Stimulated activated naive B cell treated with anti-CD40 and anti-IgM and Interleukin-4, amounts not matched to agents 10 μg/mL and 1 μg/mL and 100 μg/mL, for 72 hours (primary cell): Measurements from ENCODE around the gene SIRT4.
A peak's percentile ranks its signal among the peaks of the same experiment; 100 is the strongest.

Experiments
- ATAC-seq, 2 donors: fragments of 150-1000 bp; cut with Tn5 transposase; replicated peaks; 2 replicates each; pipeline ENCODE4 v1.10.0; 2021; ENCODE audit warnings: moderate library complexity in 1 of 2
- DNase-seq: peaks from one replicate; pipeline ENCODE4 v3.0.0; 2021
- H3K27ac Mint-ChIP-seq: one replicate; pipeline ENCODE4 v1.8.0; 2022; ENCODE audit warnings: mild to moderate bottlenecking, mixed read lengths
- H3K27me3 Mint-ChIP-seq, 2 donors: one replicate each; pipeline ENCODE4 v1.8.0; 2022; ENCODE audit warnings: mixed read lengths in 2 of 2
- H3K36me3 Mint-ChIP-seq, 2 donors: one replicate each; pipeline ENCODE4 v1.8.0; 2022; ENCODE audit warnings: mixed read lengths in 2 of 2, mild to moderate bottlenecking in 1 of 2
- H3K4me1 Mint-ChIP-seq, 2 donors: one replicate each; pipeline ENCODE4 v1.8.0; 2022; ENCODE audit warnings: mixed read lengths in 2 of 2, mild to moderate bottlenecking in 1 of 2
- H3K4me3 Mint-ChIP-seq, 2 donors: one replicate each; pipeline ENCODE4 v1.8.0; 2022; ENCODE audit warnings: mild to moderate bottlenecking in 2 of 2, mixed read lengths in 2 of 2, moderate library complexity in 1 of 2
- H3K9me3 Mint-ChIP-seq, 2 donors: one replicate each; pipeline ENCODE4 v1.8.0; 2022; ENCODE audit warnings: mixed read lengths in 2 of 2, mild to moderate bottlenecking in 1 of 2

The SIRT4 gene

DNA sequence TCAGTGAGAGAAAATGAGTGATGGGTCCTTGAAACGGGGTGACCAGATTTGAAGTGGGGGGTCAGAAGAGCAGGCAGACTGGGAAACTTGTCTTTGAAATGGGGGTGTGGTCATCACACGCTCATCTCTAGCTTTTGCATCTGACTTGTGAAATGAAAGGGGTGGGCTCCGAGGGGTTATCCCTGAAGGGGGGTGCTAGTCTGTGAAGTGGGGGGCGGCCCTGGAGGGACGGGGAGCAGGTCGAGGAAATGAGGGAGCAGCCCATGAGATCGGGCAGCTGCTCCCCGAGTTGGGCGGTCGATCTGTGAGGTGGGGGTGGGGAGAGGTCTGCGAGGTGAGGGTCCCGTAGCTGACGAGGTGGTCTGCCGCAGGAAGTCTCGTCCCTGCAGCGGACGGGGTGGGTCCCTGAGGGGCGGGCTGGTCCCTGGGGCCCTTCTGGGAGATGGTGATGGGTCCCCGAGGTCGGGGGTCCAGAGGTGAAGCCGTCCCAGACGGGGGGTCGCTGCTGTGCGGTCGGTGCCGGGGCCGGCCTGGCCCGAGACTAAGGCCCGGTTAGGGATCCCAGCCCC is 37.1 kb upstream of the SIRT4 start:
- no peak for DNase-seq
- Mint-ChIP-seq H3K9me3 (no peaks in the 10 kb centered on the region), H3K27ac (peak overlapping the region; percentile 49), H3K27me3 (peaks cover 50 to 79% of the 10 kb centered on the region in 2 donors), H3K4me3 (peak overlapping the region; percentile 76 to 78), H3K36me3 (peaks cover 0 to 2% of the 10 kb centered on the region in 2 donors), H3K4me1 (peaks cover 17 to 34% of the 10 kb centered on the region in 2 donors)
- ATAC-seq, result no peak

DNA sequence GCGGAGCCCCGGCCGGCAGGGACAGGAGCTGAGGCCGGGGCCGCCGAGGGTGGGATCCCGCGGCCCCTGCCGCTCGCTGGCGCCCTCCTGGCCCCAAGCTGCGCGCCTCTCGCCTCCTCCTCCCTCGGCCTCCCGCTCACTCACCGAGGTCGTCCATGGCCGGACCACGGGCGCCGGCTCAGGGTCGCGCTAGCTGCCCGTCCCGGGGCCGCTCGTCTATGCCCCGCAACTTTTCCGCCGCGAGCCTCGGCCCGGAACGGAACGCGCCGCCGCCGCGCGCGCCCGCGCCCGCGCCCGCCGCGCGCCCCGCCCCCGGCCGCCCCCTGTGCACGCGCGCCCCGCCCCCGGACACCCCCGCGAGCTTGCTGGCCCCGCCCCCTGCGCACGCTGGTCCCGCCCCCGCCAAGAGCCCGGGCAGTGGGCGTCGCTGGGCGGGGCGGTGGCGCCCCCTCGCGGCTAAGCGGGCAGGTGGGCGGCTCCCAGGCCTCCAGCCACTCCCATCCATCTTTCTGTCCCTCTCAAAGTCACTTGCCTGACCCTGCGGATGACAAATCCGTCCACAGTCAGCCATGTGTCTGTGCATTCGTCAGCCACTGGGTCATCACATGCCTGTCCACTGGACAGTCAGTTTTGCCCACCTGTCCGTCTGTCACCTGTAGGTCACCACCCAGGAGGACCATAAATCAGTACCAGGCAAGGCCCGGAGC is 36.5 kb upstream of the SIRT4 start, which contains the start of gene PXN:
Gene PXN, minus strand, starts transcription at position 258 of the 707 bp plus-strand sequence. Its CDS starts 101 bp downstream, at position 157.
- Mint-ChIP-seq H3K9me3 (no peaks in the 10 kb centered on the region), H3K27me3 (peaks cover 43 to 72% of the 10 kb centered on the region in 2 donors), H3K4me1 (peaks cover 17 to 34% of the 10 kb centered on the region in 2 donors), H3K4me3 (peak within 1 kb of the TSS; percentile 80 to 88), H3K27ac (peak within 1 kb of the TSS; percentile 67), H3K36me3 (peaks cover 0 to 2% of the 10 kb centered on the region in 2 donors)
- ATAC-seq, result peak; percentile 87 to 91
- peak; percentile 70 for DNase-seq

DNA sequence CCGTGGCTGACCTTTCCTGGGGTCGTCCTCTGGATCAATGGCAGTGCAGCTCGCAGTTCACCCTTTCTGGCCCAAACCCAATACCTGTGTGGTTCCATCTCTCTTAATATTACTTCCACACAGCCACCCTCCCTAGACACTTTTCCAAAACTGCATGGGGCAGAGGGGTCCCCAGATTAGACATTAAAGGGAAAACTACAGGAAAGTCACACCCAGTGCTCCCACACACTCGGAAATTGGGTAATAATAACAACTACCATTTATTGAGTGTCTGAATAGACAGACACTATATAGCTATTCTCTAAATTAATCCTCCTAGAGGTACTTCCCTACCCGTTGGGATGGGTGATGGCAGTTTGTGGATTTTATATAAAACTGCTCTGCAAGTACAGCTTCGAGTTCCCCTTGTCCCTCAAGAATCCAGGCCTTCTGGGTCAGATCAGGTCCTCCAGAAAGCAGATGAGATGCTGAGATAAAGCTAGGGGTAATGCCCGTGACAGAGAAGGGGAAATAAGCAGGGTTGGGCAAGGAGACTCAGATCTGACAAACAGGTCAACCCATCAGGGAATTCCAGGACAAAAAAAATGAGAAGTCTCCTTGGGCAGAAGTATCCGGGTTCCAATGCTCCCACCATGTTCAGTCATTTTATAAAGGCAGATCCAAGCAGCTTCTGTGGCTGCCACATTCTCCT is 35.8 kb upstream of the SIRT4 start:
- no peak for DNase-seq
- H3K4me3 Mint-ChIP-seq, result peak overlapping the region; percentile 80 to 88
- peaks cover 17 to 34% of the 10 kb centered on the region in 2 donors for H3K4me1 Mint-ChIP-seq
- ATAC-seq, result no peak
- H3K9me3 Mint-ChIP-seq, result no peaks in the 10 kb centered on the region
- H3K36me3 Mint-ChIP-seq, result peaks cover 0 to 2% of the 10 kb centered on the region in 2 donors
- H3K27ac Mint-ChIP-seq, result peak overlapping the region; percentile 67
- H3K27me3 Mint-ChIP-seq, result peaks cover 41 to 68% of the 10 kb centered on the region in 2 donors

DNA sequence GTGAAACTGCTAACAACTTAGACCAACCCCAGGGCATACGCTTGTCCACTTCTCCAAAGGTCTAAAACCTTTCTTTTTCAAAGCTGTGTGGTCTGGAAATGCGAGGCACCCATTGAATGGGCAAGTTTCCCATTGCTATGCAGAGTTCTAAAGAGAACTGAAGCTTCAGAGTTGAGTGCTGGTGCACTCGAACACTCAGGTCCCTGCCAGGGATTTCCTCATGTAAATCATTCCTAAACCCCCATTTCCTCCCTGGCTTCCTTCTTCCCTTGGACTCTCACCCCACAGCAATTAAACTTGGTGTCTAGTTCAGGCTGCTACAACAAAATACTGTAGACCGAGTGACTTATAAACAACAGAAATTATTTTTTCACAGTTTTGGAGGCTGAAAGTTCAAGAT is 34.4 kb upstream of the SIRT4 start:
- no peak overlapping the region for H3K4me3 Mint-ChIP-seq
- DNase-seq, result no peak
- no peak for ATAC-seq

DNA sequence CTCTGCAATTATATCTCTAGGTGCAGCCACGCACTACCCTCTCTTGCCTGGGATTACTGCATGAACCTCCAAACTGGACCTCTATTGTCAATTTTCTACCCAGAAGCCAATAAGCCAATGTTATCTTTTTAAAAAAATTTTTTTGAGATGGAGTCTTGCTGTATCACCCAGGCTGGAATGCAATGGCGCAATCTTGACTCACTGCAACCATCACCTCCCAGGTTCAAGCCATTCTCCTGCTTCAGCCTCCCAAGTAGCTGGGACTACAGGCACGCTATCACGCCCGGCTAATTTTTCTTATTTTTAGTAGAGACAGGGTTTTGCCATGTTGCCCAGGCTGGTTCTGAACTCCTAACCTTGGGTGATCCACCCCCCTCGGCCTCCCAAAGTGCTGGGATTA is 25.4 kb upstream of the SIRT4 start:
- Mint-ChIP-seq H3K9me3 (no peaks in the 10 kb centered on the region), H3K27ac (no peak overlapping the region), H3K27me3 (peaks cover 8 to 11% of the 10 kb centered on the region in 2 donors), H3K4me1 (no peaks in the 10 kb centered on the region), H3K4me3 (no peak overlapping the region), H3K36me3 (no peaks in the 10 kb centered on the region)
- ATAC-seq (no peak), DNase-seq (no peak)

More for the DNA sequence above, 34.4 kb upstream of the SIRT4 start:
- Mint-ChIP-seq H3K36me3 (peaks cover 0 to 2% of the 10 kb centered on the region in 2 donors), H3K27me3 (peaks cover 32 to 59% of the 10 kb centered on the region in 2 donors), H3K27ac (no peak overlapping the region), H3K9me3 (no peaks in the 10 kb centered on the region), H3K4me1 (peaks cover 12 to 24% of the 10 kb centered on the region in 2 donors)

DNA sequence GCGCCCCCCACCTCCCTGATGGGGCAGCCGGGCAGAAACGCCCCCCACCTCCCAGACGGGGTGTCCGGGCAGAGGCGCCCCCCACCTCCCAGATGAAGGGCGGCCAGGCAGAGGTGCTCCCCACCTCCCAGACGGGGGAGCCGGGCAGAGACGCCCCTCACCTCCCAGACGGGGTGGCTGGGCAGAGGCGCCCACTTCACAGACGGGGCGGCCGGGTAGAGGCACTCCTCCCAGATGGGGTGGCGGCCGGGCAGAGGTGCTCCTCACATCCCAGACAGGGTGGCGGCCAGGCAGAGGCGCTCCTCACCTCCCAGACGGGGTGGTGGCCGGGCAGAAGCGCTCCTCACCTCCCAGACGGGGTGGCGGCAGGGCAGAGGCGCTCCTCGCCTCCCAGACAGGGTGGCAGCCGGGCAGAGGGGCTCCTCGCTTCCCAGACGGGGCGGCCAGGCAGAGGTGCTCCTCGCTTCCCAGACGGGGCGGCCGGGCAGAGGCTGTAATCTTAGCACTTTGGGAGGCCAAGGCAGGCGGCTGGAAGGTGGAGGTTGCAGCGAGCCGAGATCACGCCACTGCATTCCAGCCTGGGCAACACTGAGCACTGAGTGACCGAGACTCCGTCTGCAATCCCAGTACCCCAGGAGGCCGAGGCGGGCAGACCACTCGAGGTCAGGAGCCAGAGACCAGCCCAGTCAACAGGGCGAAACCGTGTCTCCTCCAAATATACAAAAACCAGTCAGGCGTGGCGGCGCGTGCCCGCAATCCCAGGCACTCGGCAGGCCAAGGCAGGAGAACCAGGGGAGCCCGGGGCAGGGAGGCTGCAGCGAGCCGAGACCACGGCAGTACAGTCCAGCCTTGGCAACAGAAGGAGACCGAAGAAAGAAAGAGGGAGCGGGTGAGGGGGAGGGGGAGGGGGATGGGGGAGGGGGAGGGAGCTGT is 23.7 kb upstream of the SIRT4 start:
- ATAC-seq, result no peak
- no peaks in the 10 kb centered on the region for H3K9me3 Mint-ChIP-seq
- no peak for DNase-seq
- no peak overlapping the region for H3K4me3 Mint-ChIP-seq
- no peak overlapping the region for H3K27ac Mint-ChIP-seq
- peaks cover 4 to 8% of the 10 kb centered on the region in 2 donors for H3K27me3 Mint-ChIP-seq
- H3K4me1 Mint-ChIP-seq, result peaks cover 0 to 2% of the 10 kb centered on the region in 2 donors
- H3K36me3 Mint-ChIP-seq, result no peaks in the 10 kb centered on the region

DNA sequence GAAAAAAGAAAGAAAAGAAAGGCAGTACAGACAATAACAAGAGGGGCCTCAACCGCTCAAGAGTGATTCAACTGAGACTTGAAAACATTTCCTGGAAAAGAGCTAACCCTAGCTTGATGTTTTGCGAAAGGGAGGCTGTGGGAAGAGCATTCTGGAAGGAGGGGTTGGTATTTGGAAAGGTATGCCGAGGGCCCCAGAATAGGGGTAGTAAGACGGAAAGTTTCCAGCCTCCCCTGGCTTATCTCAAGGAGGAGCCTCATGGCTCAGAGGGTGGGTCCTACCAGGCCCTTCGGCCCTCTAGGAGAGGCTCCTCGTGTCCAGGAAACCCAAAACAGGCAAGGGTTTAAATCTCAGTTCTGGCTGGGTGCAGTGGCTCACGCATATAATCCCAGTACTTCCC is 18.8 kb upstream of the SIRT4 start:
- no peak overlapping the region for H3K27ac Mint-ChIP-seq
- H3K4me1 Mint-ChIP-seq, result peaks cover 2 to 4% of the 10 kb centered on the region in 2 donors
- no peak for ATAC-seq
- no peaks in the 10 kb centered on the region for H3K9me3 Mint-ChIP-seq
- H3K4me3 Mint-ChIP-seq, result no peak overlapping the region
- no peak for DNase-seq
- peaks cover 4 to 8% of the 10 kb centered on the region in 2 donors for H3K27me3 Mint-ChIP-seq
- H3K36me3 Mint-ChIP-seq, result no peaks in the 10 kb centered on the region

DNA sequence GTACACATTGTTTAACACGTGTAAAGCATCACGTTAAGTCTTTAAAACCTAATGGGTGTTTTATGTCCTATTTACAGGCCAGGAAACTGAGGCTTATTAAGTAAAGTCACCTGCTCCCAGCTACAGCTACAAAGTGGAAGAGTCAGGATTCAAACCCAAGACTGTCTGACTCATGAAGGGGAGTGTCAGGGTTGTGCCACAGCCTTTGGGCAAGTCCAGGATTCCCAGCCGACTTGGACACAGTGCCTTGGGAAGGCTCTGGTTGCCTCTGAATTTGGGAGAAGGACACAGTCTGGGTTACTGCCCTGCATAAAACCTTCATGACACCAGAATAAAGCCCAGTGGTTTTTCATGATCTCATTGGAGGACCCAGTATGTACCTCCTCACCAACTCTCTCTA is 17.7 kb upstream of the SIRT4 start:
- DNase-seq, result no peak
- no peak overlapping the region for H3K27ac Mint-ChIP-seq
- no peaks in the 10 kb centered on the region for H3K9me3 Mint-ChIP-seq
- H3K4me3 Mint-ChIP-seq, result no peak overlapping the region
- H3K36me3 Mint-ChIP-seq, result no peaks in the 10 kb centered on the region
- H3K4me1 Mint-ChIP-seq, result peaks cover 2 to 4% of the 10 kb centered on the region in 2 donors
- peaks cover 0 to 8% of the 10 kb centered on the region in 2 donors for H3K27me3 Mint-ChIP-seq
- no peak for ATAC-seq

DNA sequence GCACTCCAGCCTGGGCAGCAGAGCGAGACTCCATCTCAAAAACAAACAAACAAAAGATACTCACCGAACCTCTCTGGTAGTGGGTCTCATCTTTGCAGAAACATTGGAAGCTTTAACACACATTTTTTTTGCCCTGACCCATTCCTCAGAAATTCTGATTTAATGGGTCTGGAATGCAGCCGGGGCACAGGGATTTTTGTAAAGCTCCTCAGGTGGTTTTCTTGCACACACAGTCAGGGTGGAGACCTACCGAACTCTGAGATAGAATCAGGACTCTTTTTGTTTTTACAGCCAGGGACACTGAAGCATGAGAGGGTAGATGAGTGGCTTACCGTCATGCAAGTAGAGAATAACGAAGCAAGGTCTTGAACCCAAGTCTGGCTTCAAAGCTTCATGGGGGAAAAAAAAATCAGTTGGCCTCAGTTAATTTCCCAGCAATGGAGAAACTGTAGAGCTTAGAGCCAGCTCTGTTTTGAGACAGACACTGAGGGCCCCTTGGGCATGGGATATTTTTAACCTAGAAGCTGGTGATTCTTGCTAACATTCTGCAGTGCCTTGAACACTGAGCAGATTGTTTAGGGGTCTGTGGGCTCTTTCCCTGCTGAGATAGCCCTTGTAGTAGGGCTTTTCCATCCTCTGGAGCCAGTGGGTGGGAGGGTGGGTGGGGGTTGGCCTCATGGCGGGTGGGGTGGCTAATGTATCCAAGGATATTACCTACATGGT is 15.2 kb upstream of the SIRT4 start:
- no peaks in the 10 kb centered on the region for H3K36me3 Mint-ChIP-seq
- DNase-seq (no peak), ATAC-seq (no peak)
- no peak overlapping the region for H3K4me3 Mint-ChIP-seq
- H3K4me1 Mint-ChIP-seq, result peaks cover 4 to 10% of the 10 kb centered on the region in 2 donors
- H3K27me3 Mint-ChIP-seq, result peaks cover 0 to 7% of the 10 kb centered on the region in 2 donors
- no peak overlapping the region for H3K27ac Mint-ChIP-seq
- no peaks in the 10 kb centered on the region for H3K9me3 Mint-ChIP-seq

DNA sequence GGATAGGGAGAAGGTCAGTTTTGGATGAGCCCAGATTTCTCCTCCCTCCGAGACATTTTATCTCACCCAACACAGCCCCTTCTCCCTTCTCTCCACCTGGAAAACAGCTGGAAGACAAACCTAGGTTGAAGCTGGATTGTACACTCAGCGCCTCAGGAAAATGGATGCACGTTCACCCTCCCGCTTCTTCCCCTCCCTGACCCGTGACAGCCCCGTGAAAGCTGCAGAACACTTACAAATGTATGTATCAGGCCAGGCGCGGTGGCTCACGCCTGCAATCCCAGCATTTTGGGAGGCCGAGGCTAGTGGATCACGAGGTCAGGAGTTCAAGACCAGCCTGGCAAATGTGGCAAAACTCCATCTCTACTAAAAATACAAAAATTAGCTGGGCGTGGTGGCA is 14.6 kb upstream of the SIRT4 start:
- H3K27me3 Mint-ChIP-seq, result peaks cover 0 to 2% of the 10 kb centered on the region in 2 donors
- no peak overlapping the region for H3K4me3 Mint-ChIP-seq
- no peak overlapping the region for H3K27ac Mint-ChIP-seq
- no peaks in the 10 kb centered on the region for H3K9me3 Mint-ChIP-seq
- ATAC-seq (no peak), DNase-seq (no peak)
- no peaks in the 10 kb centered on the region for H3K36me3 Mint-ChIP-seq
- H3K4me1 Mint-ChIP-seq, result peaks cover 4 to 9% of the 10 kb centered on the region in 2 donors

DNA sequence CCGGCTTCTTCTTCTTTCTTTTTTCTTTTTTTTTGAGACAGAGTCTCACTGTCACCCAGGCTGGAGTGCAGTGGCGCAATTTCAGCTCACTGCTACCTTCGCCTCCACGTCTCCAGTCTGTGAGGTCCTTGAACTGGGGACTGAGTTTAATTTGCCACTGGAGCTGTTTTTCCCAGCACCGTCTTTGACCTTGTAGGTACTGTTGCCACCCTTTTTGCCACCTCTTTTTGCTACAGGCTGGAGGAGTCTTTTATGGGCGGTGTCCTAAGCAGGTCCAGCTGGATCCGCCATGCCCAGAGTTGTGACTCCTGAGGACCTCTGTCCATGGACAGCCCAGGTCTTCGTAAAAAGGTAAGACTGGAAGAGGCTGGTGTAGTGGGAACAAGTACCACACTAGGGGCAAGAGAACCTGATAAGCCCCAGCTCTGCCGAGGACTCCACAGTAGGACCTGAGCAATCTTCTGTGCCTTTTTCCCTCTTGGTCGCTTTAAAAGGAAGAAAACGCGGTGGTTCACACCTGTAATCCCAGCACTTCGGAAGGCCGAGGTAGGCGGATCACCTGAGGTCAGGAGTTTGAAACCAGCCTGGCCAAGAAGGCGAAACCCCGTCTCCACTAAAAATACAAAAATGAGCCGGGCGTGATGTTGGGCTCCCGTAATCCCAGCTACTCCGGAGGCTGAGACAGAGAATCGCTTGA is 11.4 kb upstream of the SIRT4 start:
- H3K9me3 Mint-ChIP-seq, result no peaks in the 10 kb centered on the region
- ATAC-seq (peak; percentile 1 to 4), DNase-seq (peak; percentile 72)
- H3K36me3 Mint-ChIP-seq, result no peaks in the 10 kb centered on the region
- no peak overlapping the region for H3K27ac Mint-ChIP-seq
- peaks cover 4 to 8% of the 10 kb centered on the region in 2 donors for H3K4me1 Mint-ChIP-seq
- H3K27me3 Mint-ChIP-seq, result no peaks in the 10 kb centered on the region
- no peak overlapping the region for H3K4me3 Mint-ChIP-seq

DNA sequence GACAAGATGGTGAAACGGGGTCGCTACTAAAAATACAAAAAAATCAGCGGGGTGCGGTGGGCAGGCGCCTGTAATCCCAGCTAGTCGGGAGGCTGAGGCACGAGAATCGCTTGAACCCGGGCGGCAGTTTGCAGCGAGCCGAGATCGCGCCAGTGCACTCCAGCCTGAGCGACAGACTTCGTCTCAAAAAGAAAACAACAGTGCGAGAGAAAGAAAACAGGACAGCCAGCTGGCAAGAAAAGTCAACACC is 9.8 kb upstream of the SIRT4 start:
- Mint-ChIP-seq H3K27ac (no peak overlapping the region), H3K27me3 (no peaks in the 10 kb centered on the region), H3K9me3 (no peaks in the 10 kb centered on the region), H3K4me1 (peaks cover 4 to 8% of the 10 kb centered on the region in 2 donors), H3K4me3 (no peak overlapping the region), H3K36me3 (no peaks in the 10 kb centered on the region)
- DNase-seq (peak; percentile 83), ATAC-seq (peak in 1 of 2 donors; percentile 38)
